GM18511 (cell line): Measurements from ENCODE around the gene TBX10.
"Not testable (repeated sequence)": the region's sequence is repeated elsewhere in the genome, so short reads cannot be mapped to it uniquely, and the experiment has no call there.

Experiments
- ATAC-seq: cut with Tn5 transposase; IDR thresholded peaks from one replicate; pipeline ENCODE4 v1.9.1; 2021; ENCODE audit warnings: mild to moderate bottlenecking, moderate library complexity; ENCODE audit not compliant: unreplicated experiment

The TBX10 gene

DNA sequence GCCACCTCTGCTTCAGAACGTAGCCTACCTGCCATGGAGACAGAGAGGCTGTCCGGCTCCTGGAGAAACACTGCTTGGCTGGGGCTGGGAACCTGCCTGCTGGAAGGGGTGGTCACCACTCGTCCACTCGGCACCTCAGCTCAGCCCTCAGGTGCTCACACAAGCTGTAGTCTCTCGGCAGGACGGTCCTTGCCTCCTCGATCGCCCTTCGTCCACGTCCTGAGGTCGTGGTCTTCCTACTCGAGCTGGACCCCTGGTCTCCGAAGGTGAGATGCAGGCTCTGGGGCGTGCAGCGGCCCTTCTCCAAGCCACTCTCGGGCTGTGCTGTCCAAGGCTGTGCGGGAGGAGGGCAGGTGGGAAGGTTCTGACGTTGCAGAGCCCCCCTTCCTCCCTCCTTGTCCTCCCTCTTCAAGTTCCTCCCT lies at the start of gene TBX10:
Gene TBX10, minus strand, starts transcription at position 326 of the 422 bp plus-strand sequence. Its CDS starts 291 bp downstream, at position 35.
- ATAC-seq: no peak

DNA sequence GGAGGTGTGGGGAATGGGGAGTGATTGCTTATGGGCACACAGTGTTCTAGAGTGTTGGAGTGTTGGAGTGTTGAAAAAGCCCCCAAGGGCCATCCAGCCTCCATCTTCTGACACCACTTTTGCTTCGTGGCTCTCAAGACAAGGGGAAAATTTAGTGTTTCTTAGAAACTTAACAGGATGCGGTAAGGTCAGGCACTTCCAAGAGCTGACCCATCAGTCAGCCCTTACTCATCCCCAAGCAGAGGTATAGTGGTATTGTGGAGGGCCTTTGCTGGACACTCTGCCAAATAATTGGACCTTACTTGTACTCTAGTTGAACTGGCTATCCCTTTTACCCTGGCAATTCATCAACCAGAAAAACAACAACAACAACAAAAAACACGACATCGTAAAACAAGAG lies 49.6 kb upstream of the TBX10 start:
- no peak for ATAC-seq

- no peak for ATAC-seq
These were observed 48.4 kb upstream of the TBX10 start for GRCh38 chr11:67687986-67688385.

- not testable (repeated sequence) for ATAC-seq
These were observed 46.2 kb upstream of the TBX10 start for GRCh38 chr11:67685641-67686332.

GRCh38 chr11:67682126-67683034 lies 42.8 kb upstream of the TBX10 start:
- not testable (repeated sequence) for ATAC-seq

DNA sequence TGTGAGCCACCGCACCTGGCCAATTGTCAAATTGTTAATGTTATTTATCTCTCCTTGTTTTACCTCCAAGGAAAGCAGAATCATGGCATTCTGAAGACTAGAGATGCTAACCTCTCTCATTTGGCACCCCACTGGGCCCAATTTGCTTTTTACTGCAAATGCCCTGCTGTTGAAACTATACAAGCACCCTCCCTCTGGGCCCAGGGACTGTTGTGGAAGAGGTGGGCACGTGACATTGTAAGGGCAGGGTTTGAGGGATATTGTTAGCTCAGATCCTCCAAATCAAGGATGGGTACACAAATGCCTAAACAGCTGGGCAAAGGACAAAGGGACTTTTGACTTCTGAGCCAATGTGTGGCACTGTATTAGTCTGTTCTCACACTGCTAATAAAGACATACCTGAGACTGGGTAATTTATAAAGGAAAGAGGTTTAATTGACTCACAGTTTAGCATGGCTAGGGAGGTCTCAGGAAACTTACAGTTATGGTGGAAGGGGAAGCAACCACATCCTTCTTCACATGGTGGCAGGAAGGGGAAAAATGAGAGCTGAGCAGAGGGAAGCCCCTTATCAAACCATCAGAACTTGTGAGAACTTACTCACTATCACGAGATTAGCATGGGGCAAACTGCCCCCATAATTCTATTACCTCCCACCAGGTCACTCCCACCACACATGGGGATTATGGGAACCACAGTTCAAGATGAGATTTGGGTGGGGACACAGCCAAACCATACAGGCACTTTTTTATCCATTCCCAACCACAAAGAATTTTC lies 41.3 kb upstream of the TBX10 start:
- ATAC-seq: no peak

DNA sequence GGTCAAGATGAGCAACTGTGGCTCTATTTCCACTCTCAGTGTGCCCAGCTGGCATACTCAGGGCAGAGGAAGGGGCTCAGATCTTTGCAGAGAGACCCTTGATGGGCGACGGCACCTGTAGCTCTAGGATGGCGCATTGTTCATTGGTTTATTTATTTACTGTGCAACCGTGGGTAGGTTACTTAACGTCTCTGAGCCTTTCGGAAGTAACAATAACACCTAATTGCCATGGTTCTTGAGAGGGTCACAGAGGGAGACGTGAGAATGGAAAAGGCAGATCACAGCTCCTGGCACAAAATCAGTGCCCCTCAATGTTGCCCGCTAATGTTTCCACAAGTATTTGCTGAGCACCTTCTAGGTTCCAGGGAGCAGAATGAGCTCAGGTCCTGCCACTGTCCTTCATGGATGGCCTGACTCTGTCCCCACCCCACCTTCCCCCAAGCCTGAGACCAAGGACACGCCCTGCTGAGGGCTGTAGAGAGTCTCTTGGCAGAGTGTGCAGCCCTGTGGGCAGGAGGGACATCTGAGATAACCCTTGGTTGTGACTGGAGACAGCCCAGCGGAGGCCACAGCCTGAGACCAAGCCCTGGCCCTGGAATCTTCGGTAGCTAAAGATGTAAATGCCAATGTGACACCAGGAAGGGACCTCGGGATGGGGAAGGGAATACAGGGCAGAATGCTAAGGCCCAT lies 35.6 kb upstream of the TBX10 start:
- no peak for ATAC-seq

DNA sequence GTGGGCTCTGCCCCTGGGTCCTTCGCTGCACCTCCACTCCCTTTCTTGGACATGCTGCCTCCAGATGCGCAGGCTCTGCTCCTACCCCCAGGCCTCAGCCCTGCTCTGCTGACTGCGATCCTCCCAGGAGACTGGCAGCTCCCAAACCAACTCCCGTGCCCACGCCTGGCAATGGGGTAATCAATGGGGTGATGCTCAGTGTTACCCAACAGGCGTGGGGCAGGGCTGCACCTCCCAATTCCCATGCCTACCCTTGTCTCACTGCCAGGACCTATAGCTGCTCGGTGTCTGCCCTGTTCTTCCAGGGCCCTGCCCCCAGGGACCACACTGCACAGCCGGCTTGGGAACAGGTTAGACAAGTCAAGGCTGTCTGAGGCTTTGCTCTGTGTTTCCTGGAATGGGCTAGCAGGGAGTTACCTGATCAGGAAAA lies 34.9 kb upstream of the TBX10 start, which contains the start of gene ALDH3B2:
Gene ALDH3B2, minus strand, starts transcription at position 182 of the 430 bp plus-strand sequence. CDS start 7,688 bp downstream, outside the sequence.
- ATAC-seq: no peak

- no peak for ATAC-seq
These were observed 34.3 kb upstream of the TBX10 start for GRCh38 chr11:67673902-67674301.

GRCh38 chr11:67673358-67673757 lies 33.8 kb upstream of the TBX10 start:
- no peak for ATAC-seq

GRCh38 chr11:67671211-67671520 lies 31.6 kb upstream of the TBX10 start:
- ATAC-seq: no peak

- ATAC-seq: no peak
These were observed 31.0 kb upstream of the TBX10 start for GRCh38 chr11:67670316-67671210.

DNA sequence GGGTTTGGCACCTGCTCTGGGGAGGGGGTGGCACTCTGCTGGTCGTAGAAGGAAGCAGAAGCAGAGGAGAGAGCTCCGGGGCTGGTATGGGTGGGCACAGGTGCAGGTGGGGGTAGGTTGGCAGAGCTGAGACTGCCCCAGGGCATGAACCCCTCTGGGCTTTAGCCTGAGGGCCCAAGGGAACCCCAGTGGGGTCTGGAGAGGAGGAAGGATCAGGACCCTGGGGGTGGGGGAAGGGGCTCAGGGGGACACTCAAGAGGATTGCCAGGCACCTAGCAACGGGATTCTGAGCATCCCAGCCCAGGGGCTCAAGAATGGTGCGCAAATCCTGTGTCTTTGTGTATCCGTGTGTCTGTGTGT lies 28.6 kb upstream of the TBX10 start:
- ATAC-seq: no peak

DNA sequence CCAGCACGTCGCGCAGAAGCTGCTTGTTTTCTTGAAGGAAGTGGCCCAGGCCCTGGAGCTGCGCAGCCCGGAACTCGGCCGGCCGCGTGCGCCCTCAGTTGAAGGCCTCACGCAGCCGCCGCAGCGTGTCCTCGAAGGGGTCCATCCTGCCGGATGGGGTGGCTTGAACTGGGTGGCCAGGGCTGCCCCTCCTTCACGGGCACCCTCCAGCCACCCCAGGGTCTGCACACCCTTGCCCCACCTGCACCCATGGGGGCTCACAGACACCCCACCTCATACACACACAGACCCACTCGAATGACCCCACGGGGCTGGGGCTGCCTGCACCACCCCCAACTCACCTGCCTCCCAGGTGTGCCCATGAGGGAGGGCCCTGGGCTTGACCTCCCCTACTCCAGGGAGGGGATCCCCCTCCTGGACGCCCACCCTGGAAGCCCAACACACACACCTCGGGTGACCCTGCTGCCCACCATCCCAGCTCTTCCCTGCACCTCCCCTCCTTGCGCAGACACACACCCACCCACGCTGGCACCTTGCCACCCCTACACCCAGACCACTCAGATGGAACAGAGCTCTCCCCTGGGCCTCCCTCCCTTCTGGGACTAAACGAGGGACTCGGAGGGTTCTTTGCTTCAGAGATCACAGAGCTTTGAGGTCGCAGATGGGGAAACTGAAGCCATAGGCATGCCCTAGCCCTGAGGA lies 28.1 kb upstream of the TBX10 start:
- no peak for ATAC-seq

DNA sequence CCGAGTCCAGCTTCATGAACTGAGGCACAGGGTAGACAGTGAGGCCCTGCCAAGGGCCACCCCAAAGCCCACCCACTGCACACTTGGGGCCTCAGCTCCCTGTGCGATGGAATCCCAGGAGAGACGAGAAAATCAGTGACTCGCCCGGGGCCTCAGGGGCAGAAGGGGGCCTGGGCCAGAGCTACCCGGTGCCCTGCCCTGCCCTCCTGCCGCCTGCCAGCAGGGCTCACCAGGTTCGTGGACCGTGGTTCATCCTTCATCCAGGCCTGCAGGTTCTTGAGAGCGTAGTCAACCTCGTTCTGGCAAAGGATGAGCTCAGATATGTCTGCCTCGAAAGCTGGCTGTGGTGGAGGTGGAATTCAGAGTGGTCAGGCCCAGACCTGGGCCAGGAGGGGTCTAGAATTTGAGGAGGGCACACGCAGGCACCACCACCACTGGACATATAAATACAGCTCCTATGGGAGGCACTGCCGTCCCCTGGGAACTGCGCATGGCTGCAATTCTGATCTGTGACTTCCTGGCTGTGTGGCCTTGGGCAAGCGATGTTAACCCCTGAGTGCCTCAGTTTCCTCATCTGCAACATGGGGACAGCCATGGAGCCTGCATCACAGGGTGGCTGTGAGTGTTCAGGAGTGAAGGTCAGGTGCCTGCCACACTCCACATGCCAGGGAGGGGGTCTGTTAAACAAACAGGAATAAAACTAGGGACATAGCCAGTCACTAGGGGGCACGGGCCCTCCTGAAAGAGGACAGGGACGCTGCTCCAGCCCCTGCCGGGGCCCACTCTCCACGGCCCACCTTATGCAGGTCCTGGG lies 27.3 kb upstream of the TBX10 start:
- no peak for ATAC-seq

- ATAC-seq: no peak
These were observed 26.7 kb upstream of the TBX10 start for GRCh38 chr11:67666303-67666645.

DNA sequence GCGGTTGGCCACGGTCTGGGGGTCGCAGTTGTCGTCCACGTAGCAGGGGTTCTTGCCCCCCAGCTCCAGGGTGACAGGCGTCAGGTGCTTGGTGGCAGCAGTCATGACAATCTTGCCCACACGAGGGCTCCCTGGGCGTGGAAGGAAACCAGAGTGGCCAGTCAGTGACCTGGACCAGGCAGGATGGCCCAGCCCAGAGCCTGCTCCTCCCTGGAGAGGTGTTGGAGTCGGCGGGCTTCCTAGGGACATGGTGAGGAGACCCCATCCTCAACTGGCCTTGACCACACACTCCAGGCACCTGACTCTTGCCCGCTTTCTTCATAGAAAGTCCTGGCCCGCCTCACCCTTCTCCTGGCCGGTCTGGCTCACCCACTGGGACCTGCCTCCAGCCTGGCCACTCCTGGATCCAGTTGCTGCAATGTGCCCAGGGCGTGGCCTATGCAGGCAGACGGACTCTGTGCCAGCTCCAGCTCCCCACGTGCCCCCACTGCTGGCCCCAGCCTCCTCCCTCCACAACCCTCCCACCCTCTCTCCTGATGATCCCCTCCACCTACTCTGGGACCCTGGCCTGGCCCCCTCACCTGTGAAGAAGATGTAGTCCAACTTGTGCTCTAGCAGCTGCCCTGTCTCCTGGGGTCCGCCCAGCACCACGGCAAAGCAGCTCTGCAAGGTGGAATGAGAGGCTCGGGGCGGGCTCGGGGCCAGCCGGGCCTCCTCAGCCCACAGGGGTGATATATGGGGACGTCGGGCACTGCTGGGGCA lies 26.2 kb upstream of the TBX10 start:
- ATAC-seq: no peak
